Upper lobe of left lung (tissue), 6 donors: ENCODE results near the gene TPST1. TPM values are rescaled to one million over a fixed set of nuclear protein-coding genes. Genes with fewer than 3 reads are reported as not detected.
"Not testable (repeated sequence)": the region's sequence is repeated elsewhere in the genome, so short reads cannot be mapped to it uniquely, and the experiment has no call there.

Source experiments
- ATAC-seq, 2 donors: fragments of 200-7000 bp; cut with Tn5 transposase; one replicate each; pipeline ENCODE4 v1.9.1; 2022; ENCODE audit warnings: mild to moderate bottlenecking in 2 of 2, moderate library complexity in 2 of 2; ENCODE audit not compliant: low FRiP score in 2 of 2
- DNase-seq, 2 donors: peaks; one replicate each; pipeline ENCODE4 v3.0.0-alpha.2; 2019 to 2020
- H3K27ac ChIP-seq, 4 donors: fragments of 200-600 bp; sonication (generic); one replicate each; pipeline ENCODE4 v1.5.1; 2016 to 2019
- H3K27me3 ChIP-seq, 4 donors: fragments of 200-600 bp; sonication (generic); one replicate each; pipeline ENCODE4 v1.5.1; 2017 to 2019
- H3K36me3 ChIP-seq, 4 donors: fragments of 200-600 bp; sonication (generic); one replicate each; pipeline ENCODE4 v1.5.1; 2016 to 2019
- H3K4me1 ChIP-seq, 4 donors: fragments of 200-600 bp; sonication (generic); one replicate each; pipeline ENCODE4 v1.5.1; 2018 to 2019
- H3K4me3 ChIP-seq, 4 donors: fragments of 200-600 bp; sonication (generic); one replicate each; pipeline ENCODE4 v1.5.1; 2017 to 2019; ENCODE audit warnings: mild to moderate bottlenecking in 2 of 4, moderate library complexity in 1 of 4
- H3K9me3 ChIP-seq, 4 donors: fragments of 200-600 bp; sonication (generic); one replicate each; pipeline ENCODE4 v1.5.1; 2018 to 2019
- CTCF ChIP-seq, 6 experiments: fragments of 450-650 bp in 4 of 6; fragments of 200-600 bp in 2 of 6; sonication (generic) in 2 of 6; IDR thresholded peaks; one replicate each; pipeline ENCODE4 v1.5.1; 2016 to 2019; ENCODE audit warnings: antibody characterized with exemption in 6 of 6
- EP300 ChIP-seq, 4 donors: sonication (generic); formaldehyde crosslinking; IDR thresholded peaks; one replicate each; pipeline ENCODE4 v1.5.1; 2017; ENCODE audit warnings: antibody characterized with exemption in 4 of 4, control low read depth in 2 of 4
- POLR2A ChIP-seq, 4 donors: fragments of 450-650 bp; IDR thresholded peaks; one replicate each; pipeline ENCODE4 v1.5.1; 2016 to 2017; ENCODE audit warnings: antibody characterized with exemption in 4 of 4, mild to moderate bottlenecking in 2 of 4
- POLR2AphosphoS5 ChIP-seq, 2 donors: sonication (generic); formaldehyde crosslinking; IDR thresholded peaks; one replicate each; pipeline ENCODE4 v1.5.1; 2017; ENCODE audit warnings: antibody characterized with exemption in 2 of 2
- whole genome bisulfite sequencing, 2 donors: methylation state at CpG; one replicate each; pipeline ENCODE4 v1.1.5; 2017 to 2018; 5-methylcytosine and 5-hydroxymethylcytosine counted together
- small RNA-seq, 4 donors: library from RNA; depleted of rRNA; stranded (forward); fragments of <200 nt; gene quantifications; one replicate each; pipeline ENCODE3, GENCODE V24; 2016
- total RNA-seq, 6 donors: library from RNA; depleted of rRNA in 4 of 6; stranded (reverse); fragments of >200 nt in 4 of 6; gene quantifications; one replicate each; pipeline versions ENCODE4 v1.1.0 to v1.2.1, GENCODE V29; 2016 to 2021
- donor health status: DM: no; HTN: no; CAD: no; lungs with moderate emphysema.
- donor health status: DM: no; HTN: yes; CAD: no; lungs with severe emphysema.

The TPST1 gene
- total RNA-seq, 6 donors from 2014 or later, result 17.1 to 69.1 (median 19.0) TPM

- TF ChIP-seq POLR2AphosphoS5 (IDR thresholded peaks at IDR 0.05), result no peak
- TF ChIP-seq EP300 (IDR thresholded peaks at IDR 0.05), result no peak
- no peak for TF ChIP-seq POLR2A (IDR thresholded peaks at IDR 0.05)
- Histone ChIP-seq H3K9me3 (no peaks in the 10 kb centered on the region), H3K36me3 (peaks cover 0 to 2% (median 0%) of the 10 kb centered on the region in 4 donors), H3K27me3 (no peaks in the 10 kb centered on the region), H3K4me3 (no peak overlapping the region), H3K27ac (no peak overlapping the region), H3K4me1 (no peaks in the 10 kb centered on the region)
- WGBS, 2 donors, result 89 to 94% methylated on average over 3 of the region's 3 CpGs
- ATAC-seq (no peak), DNase-seq (no peak)
These were observed 195.3 kb downstream of the TPST1 start for GRCh38 chr7:66400400-66400799.

GRCh38 chr7:66401126-66401525 lies 196.0 kb downstream of the TPST1 start:
- H3K27me3 ChIP-seq, H3K27ac ChIP-seq, DNase-seq, ATAC-seq, H3K4me1 ChIP-seq, H3K9me3 ChIP-seq, H3K36me3 ChIP-seq, H3K4me3 ChIP-seq: not testable (repeated sequence)
- WGBS, 2 donors, result 93 to 97% methylated on average over 4 of the region's 4 CpGs

DNA sequence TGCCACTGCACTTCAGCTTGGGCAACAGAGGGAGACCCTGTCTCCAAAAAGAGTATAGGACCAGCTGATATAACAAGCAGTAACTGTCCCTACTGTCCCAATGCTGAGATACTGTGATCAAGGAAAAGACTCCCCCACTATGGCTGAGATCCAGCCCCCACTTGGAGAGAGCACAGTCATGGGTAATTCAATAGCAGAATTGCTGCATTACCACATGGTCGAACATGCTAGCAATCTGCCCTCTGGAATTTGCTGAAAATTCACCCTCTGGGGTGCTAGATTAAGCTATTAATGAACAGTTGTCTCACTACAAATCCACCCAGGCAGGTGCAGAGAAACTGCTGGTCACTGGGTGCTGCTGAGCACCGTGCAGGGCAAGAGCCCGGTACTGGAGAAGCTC lies 196.8 kb downstream of the TPST1 start:
- H3K27ac ChIP-seq, DNase-seq, ATAC-seq, H3K4me3 ChIP-seq, H3K4me1 ChIP-seq, H3K36me3 ChIP-seq, H3K9me3 ChIP-seq, H3K27me3 ChIP-seq: not testable (repeated sequence)
- 100% methylated on average over 3 of the region's 3 CpGs for WGBS, 2 donors

DNA sequence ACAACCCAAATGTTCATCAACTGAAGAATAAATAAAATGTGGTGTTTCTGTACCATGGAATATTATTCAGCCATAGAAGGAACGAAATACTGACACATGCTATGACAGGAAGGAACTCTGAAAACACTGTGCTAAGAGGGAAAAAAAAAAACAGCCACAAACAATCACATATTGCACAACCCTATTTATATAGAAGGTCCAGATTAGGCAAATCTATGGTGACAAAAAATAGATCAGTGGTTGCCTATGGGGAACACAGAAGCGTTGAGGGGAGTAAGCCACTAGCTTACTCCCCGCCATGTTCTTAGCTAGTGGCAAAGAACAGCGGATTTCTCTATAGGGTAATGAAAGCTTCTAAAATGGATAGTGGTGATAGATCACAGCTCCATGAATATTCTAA lies 198.4 kb downstream of the TPST1 start:
- 84 to 86% methylated on average over 4 of the region's 4 CpGs for WGBS, 2 donors
- Histone ChIP-seq H3K9me3 (no peaks in the 10 kb centered on the region), H3K4me3 (no peak overlapping the region), H3K27me3 (no peaks in the 10 kb centered on the region), H3K36me3 (peaks cover 0 to 2% (median 0%) of the 10 kb centered on the region in 4 donors), H3K27ac (no peak overlapping the region), H3K4me1 (no peaks in the 10 kb centered on the region)
- TF ChIP-seq POLR2A (IDR thresholded peaks at IDR 0.05) (no peak), CTCF (IDR thresholded peaks at IDR 0.05) (no peak), EP300 (IDR thresholded peaks at IDR 0.05) (no peak), POLR2AphosphoS5 (IDR thresholded peaks at IDR 0.05) (no peak)
- ATAC-seq (no peak), DNase-seq (no peak)

DNA sequence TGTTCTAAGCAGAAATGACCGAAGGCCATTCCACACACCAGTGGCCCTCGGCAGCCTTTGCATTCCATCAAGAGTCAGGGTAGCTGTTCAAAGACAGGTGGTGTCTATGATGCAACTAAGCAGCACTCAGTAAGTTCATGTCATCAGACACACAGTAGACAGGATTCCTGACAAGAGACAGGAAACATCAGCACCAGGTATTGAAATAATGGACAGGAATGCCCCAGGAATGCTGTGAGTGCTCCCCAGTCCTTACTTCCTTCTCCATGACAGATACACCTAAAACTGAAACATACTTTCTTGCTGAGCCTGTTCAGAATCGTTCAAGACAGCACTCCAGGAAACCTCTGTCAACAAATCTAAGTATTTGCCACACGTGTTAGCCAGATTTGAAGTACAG lies 204.4 kb downstream of the TPST1 start:
- DNase-seq, result peak in 1 of 2 donors; percentile 23
- H3K27ac ChIP-seq, result no peak overlapping the region
- WGBS, 2 donors, result 46 to 58% methylated on average over 4 of the region's 4 CpGs
- H3K9me3 ChIP-seq, result no peaks in the 10 kb centered on the region
- TF ChIP-seq POLR2A (IDR thresholded peaks at IDR 0.05), result no peak
- TF ChIP-seq POLR2AphosphoS5 (IDR thresholded peaks at IDR 0.05), result no peak
- TF ChIP-seq EP300 (IDR thresholded peaks at IDR 0.05), result no peak
- TF ChIP-seq CTCF (IDR thresholded peaks at IDR 0.05), result no peak
- H3K4me3 ChIP-seq, result no peak overlapping the region
- peak in 1 of 2 donors; percentile 70 for ATAC-seq
- H3K27me3 ChIP-seq, result no peaks in the 10 kb centered on the region
- peaks cover 8 to 21% (median 12%) of the 10 kb centered on the region in 4 donors for H3K4me1 ChIP-seq
- no peaks in the 10 kb centered on the region for H3K36me3 ChIP-seq

Small RNA genes within 50 kb of the gene (small RNA-seq; reads per million reads assigned to genes)
- gene RNU6-313P, result 0 reads per million in 4 donors

Other genes starting within 250 kb of the TPST1 start
- 10 to 100 TPM; 47.7 to 91.4 (median 66.8) TPM for gene GUSB, start 223.1 kb upstream of the TPST1 start, total RNA-seq
- 100 to 1,000 TPM in 1 of 6 donors, 10 to 100 TPM in 5; 45.5 to 101 (median 67.6) TPM for gene ASL, start 129.5 kb upstream of the TPST1 start, total RNA-seq
- gene CRCP, start 90.5 kb upstream of the TPST1 start, total RNA-seq, result 10 to 100 TPM; 31.1 to 91.1 (median 37.3) TPM